Sigmoid colon (tissue), 7 donors: ENCODE results near the gene SLC24A4. TPM values are rescaled to one million over a fixed set of nuclear protein-coding genes. Genes with fewer than 3 reads are reported as not detected.
A peak's percentile ranks its signal among the peaks of the same experiment; 100 is the strongest.

Source experiments
- DNase-seq: peaks from one replicate; pipeline ENCODE4 v3.0.0-alpha.2; 2019
- H3K27ac ChIP-seq, 4 donors: fragments of 200-600 bp; sonication (generic); one replicate each; pipeline ENCODE4 v1.5.1; 2016 to 2019; ENCODE audit warnings: mild to moderate bottlenecking in 1 of 4
- H3K27me3 ChIP-seq, 3 donors: fragments of 200-600 bp; sonication (generic); one replicate each; pipeline ENCODE4 v1.5.1; 2019; ENCODE audit warnings: mild to moderate bottlenecking in 1 of 3
- H3K36me3 ChIP-seq, 4 donors: fragments of 200-600 bp; sonication (generic); one replicate each; pipeline ENCODE4 v1.5.1; 2016 to 2019
- H3K4me1 ChIP-seq, 4 donors: fragments of 200-600 bp; sonication (generic); one replicate each; pipeline ENCODE4 v1.5.1; 2017 to 2019
- H3K4me3 ChIP-seq, 4 donors: fragments of 200-600 bp; sonication (generic); one replicate each; pipeline ENCODE4 v1.5.1; 2017 to 2019; ENCODE audit warnings: mild to moderate bottlenecking in 2 of 4, moderate library complexity in 1 of 4
- H3K9me3 ChIP-seq, 4 donors: fragments of 200-600 bp in 3 of 4; sonication (generic) in 3 of 4; one replicate each; pipeline versions ENCODE4 v1.5.1 to v1.6.1; 2013 to 2019
- CTCF ChIP-seq, 4 experiments: fragments of 450-650 bp in 3 of 4; fragments of 200-600 bp in 1 of 4; IDR thresholded peaks; one replicate each; pipeline ENCODE4 v1.5.1; 2016 to 2019; ENCODE audit warnings: antibody characterized with exemption in 4 of 4, mild to moderate bottlenecking in 3 of 4, moderate library complexity in 2 of 4
- EP300 ChIP-seq, 4 donors: sonication (generic); formaldehyde crosslinking; IDR thresholded peaks; one replicate each; pipeline ENCODE4 v1.6.1; 2017; ENCODE audit warnings: antibody characterized with exemption in 4 of 4
- POLR2A ChIP-seq, 2 donors: fragments of 450-650 bp; IDR thresholded peaks; one replicate each; pipeline ENCODE4 v1.6.1; 2016; ENCODE audit warnings: antibody characterized with exemption in 2 of 2, mild to moderate bottlenecking in 2 of 2, moderate library complexity in 2 of 2
- POLR2AphosphoS5 ChIP-seq, 4 donors: sonication (generic); formaldehyde crosslinking; IDR thresholded peaks; one replicate each; pipeline ENCODE4 v1.6.1; 2017; ENCODE audit warnings: antibody characterized with exemption in 4 of 4
- WGBS, 2 donors: extraction: QIAGEN DNeasy Blood & Tissue Kit; methylation state at CpG; one replicate each; pipeline ENCODE4 v1.1.7; 2013; 5-methylcytosine and 5-hydroxymethylcytosine counted together
- intact Hi-C: fragments of 100-400 bp; cut with DNase I; formaldehyde crosslinking; loops from one replicate; pipeline ENCODE4 v1.15.1; 2023
- polyA plus RNA-seq, 3 donors: library from polyadenylated mRNA; stranded (reverse); fragments of 200-250 nt; gene quantifications; one replicate each; pipeline ENCODE4 v1.2.3, GENCODE V29; 2013
- total RNA-seq, 4 donors: library from RNA; depleted of rRNA; stranded (reverse); fragments of >200 nt; gene quantifications; one replicate each; pipeline ENCODE4 v1.1.0, GENCODE V29; 2016
- donor health status: healthy with polysubstance abuse.
- donor health status: Bipolar disorder and iron deficiency.
- donor health status: healthy.

Gene SLC24A4
- total and polyA plus RNA-seq, 7 donors = under 0.01 to 1.4 (median 0.77) TPM; not detected in 1

DNA sequence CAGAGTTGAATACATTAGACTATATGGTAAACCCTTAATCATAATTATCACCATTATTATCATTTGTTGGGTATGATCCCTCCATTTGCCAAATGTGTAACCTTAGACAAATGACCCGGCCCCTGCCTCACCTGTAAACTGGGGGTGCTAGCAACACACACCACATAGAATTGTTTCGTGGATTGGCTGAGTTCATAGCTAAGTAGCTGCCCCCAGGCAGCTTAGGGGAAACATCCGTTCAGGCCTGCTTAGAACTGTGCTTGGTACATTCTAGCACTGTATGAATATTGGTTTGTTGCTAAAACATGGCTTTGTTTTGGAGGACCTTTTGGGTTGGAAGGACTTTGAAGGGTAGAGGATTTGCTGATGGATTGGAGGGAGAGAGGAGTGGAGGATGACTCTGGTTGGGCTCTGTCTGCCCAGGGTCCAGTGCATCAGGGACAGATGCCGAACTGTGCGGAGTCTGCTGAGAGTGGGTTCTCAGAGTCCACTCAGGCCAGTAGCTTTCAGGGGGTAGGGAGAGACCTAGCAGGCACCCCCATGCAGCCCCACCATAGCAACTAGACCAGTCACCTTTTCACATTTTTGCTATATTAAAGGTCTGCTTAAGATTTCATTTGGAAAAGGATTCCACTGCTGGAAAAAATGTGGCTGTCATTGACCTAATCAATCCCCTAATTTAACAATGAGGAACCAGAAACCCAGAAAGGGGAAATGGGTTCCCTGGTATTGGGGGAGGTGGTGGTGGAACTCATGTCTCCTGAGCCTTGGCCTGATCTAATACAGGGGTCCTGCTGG, 192.8 kb downstream of the SLC24A4 start:
- Histone ChIP-seq H3K27ac (peak overlapping the region in 3 of 4 donors; percentile 88 to 99 (median 96)), H3K4me1 (peaks cover 0 to 85% (median 52%) of the 10 kb centered on the region in 4 donors), H3K27me3 (no peaks in the 10 kb centered on the region), H3K36me3 (no peaks in the 10 kb centered on the region), H3K4me3 (peak overlapping the region in 2 of 4 donors; percentile 84 to 88), H3K9me3 (no peaks in the 10 kb centered on the region)
- DNase-seq = peak; percentile 56
- intact Hi-C loops = loop anchor here (10.0 kb wide), 1 partner anchor 279 kb away; the partner anchor contains the start of gene GOLGA5
- WGBS, 2 donors = 88 to 91% methylated on average over 5 of the region's 5 CpGs
- TF ChIP-seq EP300 (IDR thresholded peaks at IDR 0.05) = no peak
- no peak for TF ChIP-seq POLR2A (IDR thresholded peaks at IDR 0.05)
- no peak for TF ChIP-seq POLR2AphosphoS5 (IDR thresholded peaks at IDR 0.05)
- no peak for TF ChIP-seq CTCF (IDR thresholded peaks at IDR 0.05)

GRCh38 chr14:92516344-92516965, 193.5 kb downstream of the SLC24A4 start:
- Histone ChIP-seq H3K9me3 (no peaks in the 10 kb centered on the region), H3K4me1 (peaks cover 0 to 81% (median 45%) of the 10 kb centered on the region in 4 donors), H3K36me3 (no peaks in the 10 kb centered on the region), H3K27ac (peak overlapping the region in 3 of 4 donors; percentile 88 to 99 (median 96)), H3K4me3 (no peak overlapping the region), H3K27me3 (no peaks in the 10 kb centered on the region)
- peak; percentile 56 for DNase-seq
- intact Hi-C loops = loop anchor here (10.0 kb wide), 1 partner anchor 278 kb away; the partner anchor contains the start of gene GOLGA5
- WGBS, 2 donors = 85 to 87% methylated on average over 4 of the region's 4 CpGs
- TF ChIP-seq EP300 (IDR thresholded peaks at IDR 0.05) (no peak), POLR2A (IDR thresholded peaks at IDR 0.05) (no peak), POLR2AphosphoS5 (IDR thresholded peaks at IDR 0.05) (no peak), CTCF (IDR thresholded peaks at IDR 0.05) (no peak)

DNA sequence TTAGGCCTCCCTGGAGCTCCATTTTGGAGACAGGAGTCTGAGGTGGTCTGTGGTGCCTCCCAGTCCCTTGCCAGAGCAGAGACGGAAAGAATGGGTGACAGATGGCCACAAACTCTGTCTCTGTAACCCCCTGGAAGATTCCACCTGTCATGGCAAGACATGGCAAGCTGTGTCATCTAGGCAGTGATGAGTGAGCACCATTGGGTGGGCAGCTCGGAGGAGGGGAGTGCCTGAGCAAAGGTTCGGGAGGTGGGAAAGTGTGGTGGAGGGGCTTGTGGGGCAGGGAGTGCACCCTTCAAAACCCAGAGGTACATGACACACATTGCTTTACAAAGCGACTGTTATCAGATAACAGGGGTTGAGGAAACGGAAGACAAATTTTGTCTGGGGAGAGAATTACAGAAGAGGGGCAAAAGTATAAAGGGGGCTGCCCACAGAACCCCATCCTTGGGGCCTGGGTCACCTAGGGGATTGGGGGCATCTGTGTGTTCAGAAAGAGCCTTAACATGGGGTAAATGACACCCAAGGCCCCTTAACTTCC, 194.1 kb downstream of the SLC24A4 start:
- intact Hi-C loops = loop anchor here (10.0 kb wide), 1 partner anchor 278 kb away; the partner anchor contains the start of gene GOLGA5
- no peaks in the 10 kb centered on the region for H3K9me3 ChIP-seq
- DNase-seq = peak; percentile 42
- no peak overlapping the region for H3K4me3 ChIP-seq
- H3K36me3 ChIP-seq = no peaks in the 10 kb centered on the region
- 80 to 94% methylated on average over 5 of the region's 5 CpGs for WGBS, 2 donors
- peak overlapping the region in 3 of 4 donors; percentile 88 to 99 (median 96) for H3K27ac ChIP-seq
- no peak for TF ChIP-seq EP300 (IDR thresholded peaks at IDR 0.05)
- TF ChIP-seq CTCF (IDR thresholded peaks at IDR 0.05) = no peak
- TF ChIP-seq POLR2A (IDR thresholded peaks at IDR 0.05) = no peak
- no peak for TF ChIP-seq POLR2AphosphoS5 (IDR thresholded peaks at IDR 0.05)
- no peaks in the 10 kb centered on the region for H3K27me3 ChIP-seq
- H3K4me1 ChIP-seq = peaks cover 0 to 75% (median 41%) of the 10 kb centered on the region in 4 donors

DNA sequence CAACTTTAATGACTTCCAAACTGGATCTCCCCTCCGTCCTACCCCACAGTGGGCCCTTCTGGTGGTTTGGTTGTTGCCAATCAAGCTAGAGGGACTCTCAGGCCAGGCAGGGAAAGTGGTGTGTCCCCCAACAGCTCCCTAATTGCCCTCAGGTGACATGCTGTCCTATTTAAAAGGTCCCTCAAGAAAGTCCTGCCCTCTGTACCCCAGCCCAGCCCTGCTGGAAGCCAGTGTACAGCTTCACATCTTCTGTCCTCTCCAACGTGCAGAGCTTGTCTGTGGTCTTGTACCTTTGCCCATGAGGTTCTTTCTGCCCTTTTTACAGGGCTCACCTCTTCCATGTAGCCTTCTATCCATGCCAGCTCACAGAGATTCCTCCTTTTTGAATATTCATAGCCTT, 194.8 kb downstream of the SLC24A4 start:
- no peak for TF ChIP-seq POLR2AphosphoS5 (IDR thresholded peaks at IDR 0.05)
- no peak for TF ChIP-seq CTCF (IDR thresholded peaks at IDR 0.05)
- TF ChIP-seq EP300 (IDR thresholded peaks at IDR 0.05) = no peak
- no peak for TF ChIP-seq POLR2A (IDR thresholded peaks at IDR 0.05)
- no peaks in the 10 kb centered on the region for H3K9me3 ChIP-seq
- peak; percentile 48 for DNase-seq
- H3K4me3 ChIP-seq = no peak overlapping the region
- intact Hi-C loops = loop anchor here (10.0 kb wide), 1 partner anchor 277 kb away; the partner anchor contains the start of gene GOLGA5
- no peaks in the 10 kb centered on the region for H3K36me3 ChIP-seq
- no peaks in the 10 kb centered on the region for H3K27me3 ChIP-seq
- peaks cover 0 to 70% (median 37%) of the 10 kb centered on the region in 4 donors for H3K4me1 ChIP-seq
- H3K27ac ChIP-seq = peak overlapping the region in 2 of 4 donors; percentile 96 to 99
- WGBS, 2 donors = 73 to 80% methylated on average over 2 of the region's 2 CpGs
